ENCODE results near the gene LRWD1.

The LRWD1 gene

DNA sequence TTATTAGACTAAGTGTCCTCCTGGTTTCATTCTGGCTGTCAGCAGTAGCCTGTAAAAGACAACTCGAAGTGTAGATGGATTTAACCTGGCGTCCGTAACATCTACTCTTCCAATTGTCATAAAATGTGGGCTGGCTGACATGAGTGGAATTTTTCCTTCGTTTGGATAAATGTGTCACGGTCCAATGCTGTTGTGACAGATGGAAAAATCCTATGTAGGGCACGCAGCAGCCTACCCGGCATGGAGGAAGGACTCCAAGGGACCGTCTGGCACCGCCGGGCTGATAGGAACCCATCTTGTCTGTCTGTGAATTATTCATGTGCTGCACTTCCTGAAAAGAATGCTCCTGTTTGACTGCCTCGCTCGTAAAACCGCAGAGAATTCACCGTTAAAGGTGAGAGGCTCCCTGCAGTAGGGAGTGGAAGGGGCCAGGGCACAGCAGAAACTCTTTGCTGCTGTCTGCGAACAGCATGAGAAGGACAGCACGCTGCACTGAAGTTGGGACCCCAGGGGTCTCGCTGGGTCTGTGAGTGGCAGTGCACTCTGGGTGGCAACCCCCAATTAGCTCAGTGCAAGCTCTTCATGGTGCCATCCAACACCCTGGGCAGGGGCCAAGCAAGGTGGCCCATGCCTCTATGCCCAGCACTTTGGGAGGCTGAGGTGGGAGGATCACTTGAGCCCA lies 33.0 kb upstream of the LRWD1 start:
- TF ChIP-seq SIN3A (IDR thresholded peaks at IDR 0.05; ENCODE audit: borderline replicate concordance, insufficient read depth, low read length) (no peak), POLR2AphosphoS5 (IDR thresholded peaks at IDR 0.05; ENCODE audit: low read depth, low read length) (no peak), TAF1 (IDR thresholded peaks at IDR 0.05; ENCODE audit: borderline replicate concordance, insufficient read depth, low read length) (no peak), FOXP2 (optimal IDR thresholded peaks at IDR 0.05; ENCODE audit: borderline replicate concordance, extremely low read depth, extremely low read length, insufficient read depth) (no peak)
- TF ChIP-seq, protein P1, sequence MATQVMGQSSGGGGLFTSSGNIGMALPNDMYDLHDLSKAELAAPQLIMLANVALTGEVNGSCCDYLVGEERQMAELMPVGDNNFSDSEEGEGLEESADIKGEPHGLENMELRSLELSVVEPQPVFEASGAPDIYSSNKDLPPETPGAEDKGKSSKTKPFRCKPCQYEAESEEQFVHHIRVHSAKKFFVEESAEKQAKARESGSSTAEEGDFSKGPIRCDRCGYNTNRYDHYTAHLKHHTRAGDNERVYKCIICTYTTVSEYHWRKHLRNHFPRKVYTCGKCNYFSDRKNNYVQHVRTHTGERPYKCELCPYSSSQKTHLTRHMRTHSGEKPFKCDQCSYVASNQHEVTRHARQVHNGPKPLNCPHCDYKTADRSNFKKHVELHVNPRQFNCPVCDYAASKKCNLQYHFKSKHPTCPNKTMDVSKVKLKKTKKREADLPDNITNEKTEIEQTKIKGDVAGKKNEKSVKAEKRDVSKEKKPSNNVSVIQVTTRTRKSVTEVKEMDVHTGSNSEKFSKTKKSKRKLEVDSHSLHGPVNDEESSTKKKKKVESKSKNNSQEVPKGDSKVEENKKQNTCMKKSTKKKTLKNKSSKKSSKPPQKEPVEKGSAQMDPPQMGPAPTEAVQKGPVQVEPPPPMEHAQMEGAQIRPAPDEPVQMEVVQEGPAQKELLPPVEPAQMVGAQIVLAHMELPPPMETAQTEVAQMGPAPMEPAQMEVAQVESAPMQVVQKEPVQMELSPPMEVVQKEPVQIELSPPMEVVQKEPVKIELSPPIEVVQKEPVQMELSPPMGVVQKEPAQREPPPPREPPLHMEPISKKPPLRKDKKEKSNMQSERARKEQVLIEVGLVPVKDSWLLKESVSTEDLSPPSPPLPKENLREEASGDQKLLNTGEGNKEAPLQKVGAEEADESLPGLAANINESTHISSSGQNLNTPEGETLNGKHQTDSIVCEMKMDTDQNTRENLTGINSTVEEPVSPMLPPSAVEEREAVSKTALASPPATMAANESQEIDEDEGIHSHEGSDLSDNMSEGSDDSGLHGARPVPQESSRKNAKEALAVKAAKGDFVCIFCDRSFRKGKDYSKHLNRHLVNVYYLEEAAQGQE (IDR thresholded peaks at IDR 0.05; ENCODE audit: insufficient read depth in 1 of 2, low read depth in 2 of 2, low read length in 2 of 2) = no peak

DNA sequence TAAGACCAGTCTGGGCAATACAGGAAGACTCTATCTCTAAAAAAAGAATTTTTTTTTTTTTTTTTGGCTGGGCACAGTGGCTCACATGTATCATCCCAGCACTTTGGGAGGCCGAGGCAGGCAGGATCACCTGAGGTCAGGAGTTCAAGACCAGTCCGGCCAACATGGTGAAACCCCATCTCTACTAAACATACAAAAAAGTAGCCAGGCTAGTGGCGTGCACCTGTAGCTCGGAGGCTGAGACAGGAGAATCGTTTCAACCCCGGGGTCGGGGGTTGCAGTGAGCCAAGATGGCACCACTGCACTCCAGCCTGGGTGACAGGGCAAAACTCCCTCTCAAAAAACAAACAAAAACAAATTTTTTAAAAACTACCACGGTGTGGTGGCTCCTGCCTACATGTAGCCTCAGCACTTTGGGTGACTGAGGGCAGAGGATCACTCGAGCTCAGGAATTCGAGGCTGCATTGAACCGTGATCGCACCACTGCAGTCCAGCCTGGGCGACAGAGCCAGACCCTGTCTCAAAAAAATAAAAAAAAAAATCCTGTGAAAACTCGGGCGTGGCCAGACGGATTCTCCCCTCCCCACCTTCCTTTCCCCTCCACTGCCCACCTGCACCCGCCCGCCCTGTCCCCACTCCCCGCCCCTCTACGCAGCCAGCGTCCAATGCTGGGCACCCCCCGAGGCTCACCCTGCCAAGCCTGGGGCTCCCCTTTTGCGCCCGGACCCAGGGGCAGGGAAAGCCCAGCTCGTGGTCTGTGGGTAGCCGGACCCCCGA lies 32.2 kb upstream of the LRWD1 start:
- TF ChIP-seq SIN3A (IDR thresholded peaks at IDR 0.05; ENCODE audit: borderline replicate concordance, insufficient read depth, low read length) (no peak), FOXP2 (optimal IDR thresholded peaks at IDR 0.05; ENCODE audit: borderline replicate concordance, extremely low read depth, extremely low read length, insufficient read depth) (no peak), TAF1 (IDR thresholded peaks at IDR 0.05; ENCODE audit: borderline replicate concordance, insufficient read depth, low read length) (no peak), POLR2AphosphoS5 (IDR thresholded peaks at IDR 0.05; ENCODE audit: low read depth, low read length) (no peak)
- TF ChIP-seq, protein P1 (IDR thresholded peaks at IDR 0.05; ENCODE audit: insufficient read depth in 1 of 2, low read depth in 2 of 2, low read length in 2 of 2) = no peak

DNA sequence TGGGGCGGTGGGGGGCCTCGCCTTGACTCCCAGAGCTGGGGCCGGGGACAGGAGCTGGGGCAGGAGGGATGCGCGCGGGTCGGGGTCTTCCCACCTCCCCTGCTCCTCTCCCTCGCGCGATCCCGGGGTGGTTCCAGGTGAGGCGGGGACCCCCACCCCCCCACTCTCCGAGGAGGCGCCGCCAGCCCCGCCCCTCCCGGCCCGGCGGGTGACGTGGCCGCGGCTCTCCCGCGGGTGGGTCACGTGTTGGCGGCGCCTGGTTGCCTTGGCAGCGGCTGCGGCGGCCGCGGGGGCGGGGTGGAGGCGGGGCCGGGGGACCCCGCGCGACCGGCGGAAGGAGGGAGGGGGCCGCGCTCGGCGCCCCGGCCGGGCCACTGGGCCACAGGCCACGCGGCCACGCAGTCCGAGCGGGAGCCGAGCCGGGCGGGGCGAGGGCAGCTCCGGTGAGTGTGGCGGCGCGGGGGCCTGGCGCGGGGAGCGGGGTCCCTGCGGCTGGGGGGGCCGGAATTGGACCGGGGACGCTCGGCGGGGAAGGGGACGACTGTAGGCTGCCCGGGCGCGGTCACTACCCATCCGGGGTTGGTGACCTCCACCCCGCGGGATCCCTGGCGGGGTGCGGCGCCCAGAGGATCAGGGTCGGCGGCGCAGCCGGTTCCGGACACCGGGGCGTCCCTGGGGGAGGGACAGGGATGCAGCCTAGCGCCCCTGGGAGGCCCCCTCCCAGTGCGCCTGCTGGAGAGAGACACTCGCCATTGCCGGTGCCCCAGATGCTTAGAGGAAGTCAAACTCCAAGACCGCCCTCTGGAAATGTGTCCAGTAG lies 31.4 kb upstream of the LRWD1 start, which contains the start of gene ORAI2:
ORAI2 (plus strand) TSS at position 357 of the 820 bp plus-strand sequence. CDS start 5,382 bp downstream, outside the sequence.
- TF ChIP-seq FOXP2 (optimal IDR thresholded peaks at IDR 0.05; ENCODE audit: borderline replicate concordance, extremely low read depth, extremely low read length, insufficient read depth) = peak; percentile 14
- TF ChIP-seq TAF1 (IDR thresholded peaks at IDR 0.05; ENCODE audit: borderline replicate concordance, insufficient read depth, low read length) = no peak
- no peak for TF ChIP-seq POLR2AphosphoS5 (IDR thresholded peaks at IDR 0.05; ENCODE audit: low read depth, low read length)
- TF ChIP-seq, protein P1 (IDR thresholded peaks at IDR 0.05; ENCODE audit: insufficient read depth in 1 of 2, low read depth in 2 of 2, low read length in 2 of 2) = no peak
- TF ChIP-seq SIN3A (IDR thresholded peaks at IDR 0.05; ENCODE audit: borderline replicate concordance, insufficient read depth, low read length) = 0 out of 2 replicates have a peak, but pooled peaks have one; percentile 11

DNA sequence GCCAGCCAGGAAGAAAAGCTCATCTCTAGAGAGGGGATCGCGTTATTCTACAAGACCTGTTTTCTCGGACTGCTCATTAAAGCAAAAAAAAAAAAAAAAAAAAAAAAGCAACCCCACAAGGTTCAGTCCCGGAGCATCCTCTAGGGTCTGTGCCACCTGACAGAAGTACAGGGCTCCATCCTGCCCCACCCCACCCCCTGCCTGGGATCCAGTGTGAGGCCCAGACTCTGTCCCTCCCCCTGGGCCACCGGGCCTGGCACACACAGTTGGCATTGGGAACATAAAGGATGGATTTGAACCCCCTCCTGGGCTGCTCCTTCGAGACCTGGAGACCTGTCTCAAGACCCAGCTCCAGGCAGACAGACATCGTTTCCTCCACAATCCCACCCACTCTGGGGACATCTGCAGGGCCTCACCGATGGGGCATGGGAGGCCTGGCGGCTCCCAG lies 30.7 kb upstream of the LRWD1 start:
- no peak for TF ChIP-seq POLR2AphosphoS5 (IDR thresholded peaks at IDR 0.05; ENCODE audit: low read depth, low read length)
- TF ChIP-seq FOXP2 (optimal IDR thresholded peaks at IDR 0.05; ENCODE audit: borderline replicate concordance, extremely low read depth, extremely low read length, insufficient read depth) = no peak
- no peak for TF ChIP-seq SIN3A (IDR thresholded peaks at IDR 0.05; ENCODE audit: borderline replicate concordance, insufficient read depth, low read length)
- TF ChIP-seq TAF1 (IDR thresholded peaks at IDR 0.05; ENCODE audit: borderline replicate concordance, insufficient read depth, low read length) = no peak
- TF ChIP-seq, protein P1 (IDR thresholded peaks at IDR 0.05; ENCODE audit: insufficient read depth in 1 of 2, low read depth in 2 of 2, low read length in 2 of 2) = no peak
